KBM-7 (cell line): Measurements from ENCODE around the gene CACNG5.

Experiments used
- DNase-seq: peaks from one replicate; pipeline ENCODE4 v3.0.0-alpha.2; 2015
- in situ Hi-C: fragments of 300-500 bp; cut with MboI; formaldehyde crosslinking; loops from 2 replicates; pipeline ENCODE4 v1.14.3; 2020; ENCODE audit warnings: low sequenced_read_pairs, low pct_unique_long_range_greater_than_20kb, mixed read lengths

The CACNG5 gene

DNA sequence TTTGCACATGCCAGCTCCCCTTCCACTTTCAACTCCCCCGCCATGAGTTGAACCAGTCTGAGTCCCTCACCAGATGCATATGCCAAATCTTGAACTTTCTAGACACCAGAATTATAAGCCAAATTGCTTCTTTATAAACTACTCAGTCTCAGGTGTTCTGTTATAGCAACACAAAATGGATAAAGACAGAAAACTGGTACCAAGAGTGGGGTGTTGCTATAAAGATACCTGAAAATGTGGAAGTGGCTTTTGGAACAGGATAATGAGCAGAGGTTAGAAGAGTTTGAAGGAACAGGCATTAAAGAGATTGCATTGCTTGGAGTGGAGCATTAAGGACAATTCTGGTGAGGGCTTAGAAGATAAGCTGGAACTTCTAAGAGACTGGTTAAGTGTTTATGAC lies 17.2 kb upstream of the CACNG5 start:
- in situ Hi-C loops: no loop called here
- DNase-seq: no peak

DNA sequence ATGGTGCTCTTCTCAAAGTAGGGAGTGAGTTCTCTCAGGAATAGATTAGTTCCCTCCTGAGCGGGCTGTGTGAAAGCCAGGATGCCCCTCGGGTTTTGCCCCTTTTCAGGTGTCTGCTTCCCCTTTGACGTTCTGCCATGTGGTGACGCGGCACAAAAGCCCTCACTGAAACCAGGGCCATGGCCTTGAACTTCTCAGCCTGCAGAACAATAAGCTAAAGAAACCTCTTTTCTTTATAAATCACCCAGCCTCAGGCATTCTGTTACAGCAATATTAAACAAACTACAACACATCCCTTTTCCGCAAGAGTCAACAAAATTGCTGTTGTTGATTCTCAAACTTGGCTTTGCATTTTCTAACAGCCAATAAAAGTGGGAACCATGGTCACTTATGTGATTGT lies 15.5 kb upstream of the CACNG5 start:
- in situ Hi-C loops: no loop called here
- DNase-seq: no peak

GRCh38 chr17:66822009-66822408 lies 12.9 kb upstream of the CACNG5 start:
- in situ Hi-C loops: no loop called here

GRCh38 chr17:66826856-66827255 lies 8.1 kb upstream of the CACNG5 start:
- in situ Hi-C loops: no loop called here
- DNase-seq: no peak

More at GRCh38 chr17:66822009-66822408, 12.9 kb upstream of the CACNG5 start:
- DNase-seq: no peak

DNA sequence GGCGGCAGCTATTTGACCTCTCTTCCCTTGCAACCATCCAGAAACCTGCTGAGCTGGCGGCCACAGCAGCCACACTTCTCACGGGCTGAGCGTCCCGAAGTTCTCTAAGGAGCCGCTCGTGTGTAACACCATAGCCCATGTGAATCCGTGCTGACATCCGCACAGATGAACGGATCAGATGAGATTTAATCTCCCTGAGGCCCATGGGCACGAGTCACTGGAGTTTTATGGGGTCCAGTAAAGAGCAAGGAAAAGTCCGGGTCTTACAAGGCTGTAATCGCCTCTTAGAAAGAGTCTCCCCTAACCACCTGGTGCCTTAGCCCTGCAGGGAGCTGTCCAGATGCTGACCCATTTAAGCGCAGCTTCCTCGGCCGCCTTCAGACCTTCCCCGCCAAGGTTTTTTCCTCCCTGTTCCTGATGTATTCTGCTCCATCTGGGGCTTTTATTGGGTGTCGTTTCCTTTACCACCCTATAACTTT lies 5.5 kb upstream of the CACNG5 start:
- DNase-seq: peak; percentile 50
- in situ Hi-C loops: no loop called here

DNA sequence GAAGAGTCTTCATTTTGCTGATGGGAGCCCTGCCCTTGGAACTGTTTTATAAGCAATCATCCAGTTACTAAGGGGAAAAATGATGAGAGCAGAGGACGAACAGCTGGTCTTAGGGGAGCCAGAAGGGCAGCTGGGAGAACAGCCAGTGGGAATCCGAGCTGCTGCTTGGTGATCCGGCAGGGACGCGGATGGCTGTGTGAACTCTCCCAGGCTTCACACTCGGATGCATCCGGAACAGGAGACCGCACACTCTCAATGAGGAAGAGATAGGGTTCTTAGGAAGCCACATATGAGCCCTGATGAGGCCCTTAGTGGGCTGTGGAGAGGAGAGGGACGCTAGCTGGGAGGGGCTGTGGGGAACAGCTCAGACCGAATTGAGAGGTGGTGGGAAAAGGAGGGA lies 5.0 kb upstream of the CACNG5 start:
- in situ Hi-C loops: no loop called here

DNA sequence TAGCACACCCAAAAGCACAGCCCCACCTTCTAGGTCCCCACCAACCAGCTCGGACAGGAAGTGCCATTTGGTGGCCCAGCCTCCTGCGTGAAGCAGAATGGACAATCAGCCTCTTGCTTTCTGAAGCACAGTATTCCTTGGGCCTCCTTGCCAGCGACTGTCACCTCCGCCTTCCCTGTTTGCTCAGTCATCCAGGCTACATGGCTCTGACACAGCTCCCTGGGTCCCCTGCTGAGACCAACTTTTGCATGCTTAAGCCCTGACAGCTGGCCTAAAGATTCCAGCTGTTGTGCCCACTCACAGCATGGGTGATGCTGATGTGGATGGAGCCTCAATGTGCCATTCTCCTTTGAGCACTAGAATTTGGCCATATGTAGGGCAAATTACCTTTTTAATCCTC lies 4.5 kb upstream of the CACNG5 start:
- DNase-seq: no peak
- in situ Hi-C loops: no loop called here

More for the DNA sequence above, 5.0 kb upstream of the CACNG5 start:
- peak; percentile 55 for DNase-seq

DNA sequence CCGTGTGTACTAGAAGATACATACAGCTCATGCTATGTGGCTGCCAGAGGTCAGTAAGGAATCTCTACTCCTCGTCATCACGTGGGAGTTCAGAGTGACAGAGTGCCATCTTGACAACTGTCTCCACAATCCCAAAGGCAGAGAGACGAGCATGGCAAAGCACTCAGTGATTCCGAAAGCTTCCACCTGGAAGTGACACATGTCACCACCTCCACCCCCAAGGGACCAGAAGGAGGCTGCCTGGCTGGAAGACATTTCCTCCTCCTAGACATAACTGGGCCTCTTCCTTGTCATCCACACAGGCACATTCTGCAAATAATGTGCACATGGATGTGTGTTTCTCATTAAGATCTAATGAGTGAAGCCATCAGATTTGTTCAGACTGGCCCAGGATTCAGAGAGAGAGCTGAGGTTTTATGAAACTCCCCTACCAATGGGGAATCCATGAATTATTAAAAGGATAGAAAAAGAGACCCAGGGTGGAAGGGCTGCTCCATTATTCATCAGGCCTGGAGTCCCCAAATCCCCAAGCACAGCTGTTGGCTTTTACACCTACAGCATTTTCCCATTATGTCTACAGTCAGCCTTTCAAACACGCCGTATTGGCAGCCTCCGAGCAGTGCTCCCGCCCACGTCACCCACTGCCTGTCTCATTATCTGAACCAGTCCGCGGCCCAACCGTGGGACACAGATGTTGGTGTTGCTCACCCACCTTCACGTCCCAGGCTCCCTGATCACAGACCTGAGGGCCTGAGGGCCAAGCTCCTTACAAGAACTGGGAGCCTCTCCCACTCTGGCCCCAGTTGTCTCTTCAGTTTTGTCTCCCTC lies 3.3 kb upstream of the CACNG5 start:
- in situ Hi-C loops: no loop called here
- DNase-seq: no peak

GRCh38 chr17:66833201-66833600 lies 1.7 kb upstream of the CACNG5 start:
- in situ Hi-C loops: no loop called here
- no peak for DNase-seq

- in situ Hi-C loops: no loop called here
- no peak for DNase-seq
Observed at GRCh38 chr17:66834426-66834918, 445 bp upstream of the CACNG5 start.

- in situ Hi-C loops: no loop called here
- no peak for DNase-seq
Observed at GRCh38 chr17:66835476-66835875, 559 bp downstream of the CACNG5 start.

- no peak for DNase-seq
- in situ Hi-C loops: no loop called here
Observed at GRCh38 chr17:66836063-66837005, 1.4 kb downstream of the CACNG5 start.

GRCh38 chr17:66837226-66837625 lies 2.3 kb downstream of the CACNG5 start:
- in situ Hi-C loops: no loop called here
- no peak for DNase-seq

DNA sequence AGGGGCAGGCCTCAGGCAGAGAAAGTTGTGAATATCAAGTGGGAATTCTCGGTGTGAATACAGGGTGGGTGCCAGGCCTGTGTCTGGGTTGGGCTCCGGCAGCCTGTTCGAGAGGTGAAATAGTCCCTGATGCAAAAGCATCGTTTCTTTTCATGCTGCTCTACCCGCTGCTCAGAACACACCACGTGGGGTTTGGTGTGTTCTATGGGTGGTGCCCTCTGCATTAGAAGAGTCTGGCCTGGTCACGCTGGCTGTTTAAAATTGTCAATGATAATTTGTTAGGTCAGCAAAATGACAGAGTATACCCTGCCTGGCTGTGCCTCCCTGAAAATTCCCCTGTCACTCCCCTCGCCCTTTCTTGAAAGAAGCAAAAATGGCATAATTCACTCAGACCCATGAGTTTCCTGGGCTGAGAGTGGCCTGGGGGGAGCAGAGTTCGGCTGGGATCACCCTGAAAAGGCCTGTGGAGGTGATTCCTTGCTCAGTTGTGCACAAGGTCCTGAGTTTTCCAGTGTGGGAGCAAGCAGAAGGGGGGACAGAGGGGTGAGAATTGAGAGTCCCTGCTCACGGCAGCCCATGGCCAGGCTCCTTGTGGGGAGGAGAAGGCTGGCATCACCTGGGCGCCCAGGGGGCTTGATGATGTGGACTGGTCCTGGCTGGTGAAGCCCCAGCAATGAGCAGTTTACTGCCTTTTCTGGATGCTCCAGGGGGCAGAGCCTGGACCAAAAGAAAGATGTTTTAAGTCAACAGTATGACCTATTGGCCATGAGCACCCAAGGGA lies 3.2 kb downstream of the CACNG5 start:
- in situ Hi-C loops: no loop called here
- no peak for DNase-seq

DNA sequence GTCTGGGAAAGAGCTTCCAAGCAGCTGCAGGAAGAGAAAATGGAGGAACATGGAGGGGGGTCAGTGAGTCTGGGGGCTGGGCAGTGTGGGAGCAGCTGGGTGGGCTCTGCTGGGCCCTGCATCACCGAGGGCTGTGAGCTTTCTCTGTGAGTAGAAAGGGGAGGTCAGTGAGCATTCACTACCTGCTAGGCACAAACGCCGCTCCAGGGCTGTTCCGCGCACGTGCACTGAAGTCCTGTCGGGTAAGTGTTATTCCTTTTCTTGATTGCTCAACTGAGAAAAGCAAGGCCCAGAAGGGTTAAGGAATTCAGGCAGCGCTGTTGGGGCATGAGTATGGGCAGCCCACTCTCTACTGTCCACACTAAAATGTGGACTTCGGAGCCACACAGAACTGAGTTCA lies 4.7 kb downstream of the CACNG5 start:
- in situ Hi-C loops: no loop called here
- no peak for DNase-seq

- DNase-seq: no peak
- in situ Hi-C loops: no loop called here
Observed at GRCh38 chr17:66840061-66840460, 5.1 kb downstream of the CACNG5 start.

- DNase-seq: no peak
- in situ Hi-C loops: no loop called here
Observed at GRCh38 chr17:66841328-66841727, 6.4 kb downstream of the CACNG5 start.

GRCh38 chr17:66841744-66842143 lies 6.8 kb downstream of the CACNG5 start:
- in situ Hi-C loops: no loop called here

DNA sequence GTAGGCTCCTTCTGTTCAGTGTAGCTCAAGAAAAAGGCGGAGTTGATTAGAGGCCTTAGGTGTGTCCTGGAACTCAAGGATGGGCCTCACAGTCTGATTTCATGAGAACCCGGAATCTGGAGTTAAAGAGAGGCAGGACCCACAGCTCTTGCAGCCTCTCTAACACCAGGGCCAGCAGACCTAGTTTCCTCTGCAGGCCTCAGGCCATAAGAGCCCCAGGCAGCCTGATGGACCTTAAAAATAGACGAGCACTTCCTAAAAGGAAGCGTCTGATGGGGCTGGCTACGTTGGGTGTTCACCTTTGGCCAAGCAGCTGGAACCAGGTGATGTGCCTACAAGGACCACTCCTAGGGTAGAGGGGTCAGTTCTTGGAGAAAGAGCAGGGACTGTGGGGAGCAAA lies 7.6 kb downstream of the CACNG5 start:
- no peak for DNase-seq
- in situ Hi-C loops: no loop called here

More at GRCh38 chr17:66841744-66842143, 6.8 kb downstream of the CACNG5 start:
- DNase-seq: no peak
